HepG2 (cell line): ENCODE data around the gene C9orf50. TPM values are rescaled to one million over a fixed set of nuclear protein-coding genes. Genes with fewer than 3 reads are reported as not detected.

Experiments used
- ATAC-seq: fragments of 200-7000 bp; cut with Tn5 transposase; 3 replicates; pipeline ENCODE4 v1.9.1; 2020; ENCODE audit warnings: mild to moderate bottlenecking, moderate library complexity
- BruUV-seq: library from RNA; stranded (reverse); fragments of 400-500 nt; replicated peaks from 2 replicates; lab custom pipeline; 2021; lab: Mats Ljungman, UMichigan
- CTCF ChIA-PET: fragments of 300-600 bp; formaldehyde crosslinking; extraction: SDS; loops from one replicate; lab custom pipeline; 2021; ENCODE audit warnings: low total read pairs, inconsistent platforms, low intra/inter-chr PET ratio; lab: Yijun Ruan, JAX
- POLR2A ChIA-PET: fragments of 350-600 bp; sonication (Branson Sonifier 250); formaldehyde crosslinking; loops from one replicate; lab custom pipeline; 2020; ENCODE audit warnings: antibody characterized with exemption, inconsistent platforms; lab: Yijun Ruan, JAX
- DNase-seq: peaks from one replicate; pipeline ENCODE4 v3.0.0-alpha.2; 2015; ENCODE audit warnings: low spot score
- FAIRE-seq: peaks from 3 replicates; lab custom pipeline; 2011; peaks lifted over from hg19 to GRCh38; lab: Jason Lieb, UNC
- H2AFZ ChIP-seq: one replicate; pipeline ENCODE4 v1.6.1; 2011; ENCODE audit warnings: low read length, inconsistent platforms
- H3K27ac ChIP-seq: fragments of 300-600 bp; 3 replicates; pipeline ENCODE4 v1.8.0; 2011; ENCODE audit warnings: mixed run types, mild to moderate bottlenecking, mixed read lengths, low read length, inconsistent platforms; ENCODE audit not compliant: insufficient read depth; ENCODE audit errors: extremely low read length
- H3K27me3 ChIP-seq, 2 experiments: fragments of 200-600 bp in 1 of 2; 2 replicates in 1 of 2; 3 replicates in 1 of 2; pipeline versions ENCODE4 v1.6.0 to v1.8.0; 2011; ENCODE audit warnings: low read length in 2 of 2, mild to moderate bottlenecking in 2 of 2, moderate library complexity in 2 of 2, inconsistent platforms in 1 of 2; ENCODE audit not compliant: insufficient read depth in 2 of 2, control insufficient read depth in 1 of 2
- H3K36me3 ChIP-seq, 2 experiments: fragments of 200-600 bp in 1 of 2; replicated peaks in 1 of 2; 2 replicates in 1 of 2; 3 replicates in 1 of 2; pipeline versions ENCODE4 v1.5.1 to v1.8.0; 2011; ENCODE audit warnings: low read length in 2 of 2, inconsistent platforms in 1 of 2; ENCODE audit not compliant: insufficient read depth in 2 of 2, control insufficient read depth in 1 of 2
- H3K4me1 ChIP-seq: 2 replicates; pipeline ENCODE4 v1.5.1; 2012; ENCODE audit warnings: low read length, inconsistent platforms; ENCODE audit not compliant: insufficient read depth
- H3K4me2 ChIP-seq: 2 replicates; pipeline ENCODE4 v1.6.0; 2011; ENCODE audit warnings: low read depth, low read length, inconsistent platforms
- H3K4me3 ChIP-seq, 3 experiments: fragments of 200-600 bp in 1 of 3; sonication (generic), shearing (Covaris generic) in 1 of 3; replicated peaks in 1 of 3; 2 replicates each; pipeline ENCODE4 v1.5.1; 2011 to 2016; ENCODE audit warnings: low read length in 3 of 3, inconsistent platforms in 2 of 3, low read depth in 2 of 3, mild to moderate bottlenecking in 2 of 3, control low read depth in 1 of 3, mixed read lengths in 1 of 3; ENCODE audit not compliant: insufficient read depth in 1 of 3
- H3K79me2 ChIP-seq: one replicate; pipeline ENCODE4 v1.6.1; 2011; ENCODE audit warnings: low read length, inconsistent platforms; ENCODE audit not compliant: insufficient read depth
- H3K9ac ChIP-seq: 2 replicates; pipeline ENCODE4 v1.6.0; 2011; ENCODE audit warnings: mild to moderate bottlenecking, low read depth, low read length, inconsistent platforms; ENCODE audit not compliant: insufficient read depth
- H3K9me3 ChIP-seq: 2 replicates; pipeline ENCODE4 v1.5.1; 2012; ENCODE audit warnings: mild to moderate bottlenecking, low read length
- H4K20me1 ChIP-seq: 2 replicates; pipeline ENCODE4 v1.6.0; 2011; ENCODE audit warnings: inconsistent platforms, mild to moderate bottlenecking, low read length, moderate library complexity; ENCODE audit not compliant: insufficient read depth
- DNMT3B ChIP-seq: conservative IDR thresholded peaks from 2 replicates; pipeline ENCODE4 v1.6.1; 2016; ENCODE audit warnings: missing biosample characterization, control low read depth
- GFI1 ChIP-seq: sonication (generic); formaldehyde crosslinking; IDR thresholded peaks from 2 replicates; pipeline ENCODE4 v1.5.0; 2020; ENCODE audit warnings: missing genetic modification reagents, mild to moderate bottlenecking, borderline replicate concordance
- TBL1XR1 ChIP-seq: fragments of 150-350 bp; IDR thresholded peaks from 2 replicates; pipeline ENCODE4 v1.6.1; 2014; ENCODE audit warnings: borderline replicate concordance, low read length; ENCODE audit not compliant: partially characterized antibody
- ZNF567 ChIP-seq: sonication (generic); formaldehyde crosslinking; IDR thresholded peaks from 2 replicates; pipeline ENCODE4 v1.8.1; 2023; ENCODE audit warnings: mild to moderate bottlenecking, missing genetic modification reagents, borderline replicate concordance
- ZNF768 ChIP-seq: sonication (generic); formaldehyde crosslinking; IDR thresholded peaks from 2 replicates; pipeline ENCODE4 v1.4.0; 2020; ENCODE audit warnings: missing genetic modification reagents
- WGBS: methylation state at CpG from one replicate; pipeline ENCODE4 v1.1.6; 2017; ENCODE audit warnings: low lambda C conversion rate; 5-methylcytosine and 5-hydroxymethylcytosine counted together
- in situ Hi-C: cut with HindIII; loops from 2 replicates; pipeline ENCODE4 v1.10.0; 2017; ENCODE audit warnings: low pct_unique_long_range_greater_than_20kb; ENCODE audit not compliant: extremely low pct_ligation_motif_present
- intact Hi-C: fragments of 100-400 bp; cut with micrococcal nuclease; formaldehyde crosslinking; loops from one replicate; pipeline ENCODE4 v1.10.0; 2022; ENCODE audit not compliant: unreplicated experiment
- polyA plus RNA-seq, 8 experiments: library from polyadenylated mRNA; depleted of rRNA in 3 of 8; stranded (reverse) in 7 of 8; unstranded in 1 of 8; fragments of >200 nt; fragmentation: Illumina TruSeq in 4 of 8; extraction: Trizol in 4 of 8; gene quantifications; 2 replicates each; pipeline versions ENCODE4 v1.2.1 to v1.2.3, GENCODE V29; 2011 to 2016; ENCODE audit warnings: low read depth in 4 of 8, missing spikeins in 1 of 8, mixed read lengths in 1 of 8; ENCODE audit not compliant: insufficient read depth in 1 of 8
- total RNA-seq, 5 experiments: library from RNA; depleted of rRNA; stranded (reverse); fragments of >200 nt; fragmentation: Illumina TruSeq; extraction: Trizol; gene quantifications; 2 replicates each; pipeline ENCODE4 v1.2.3, GENCODE V29; 2016; ENCODE audit warnings: low read depth in 1 of 5
- TF ChIP-seq, protein P1 (sequence below): sonication (generic); formaldehyde crosslinking; IDR thresholded peaks from 2 replicates; pipeline ENCODE4 v1.8.1; 2022; ENCODE audit warnings: mild to moderate bottlenecking, missing genetic modification reagents

The C9orf50 gene
- total and polyA plus RNA-seq, 2 of the 13 experiments (the other 11 are each of a cell fraction or from before 2014, with no cell fraction given) = not detected

DNA sequence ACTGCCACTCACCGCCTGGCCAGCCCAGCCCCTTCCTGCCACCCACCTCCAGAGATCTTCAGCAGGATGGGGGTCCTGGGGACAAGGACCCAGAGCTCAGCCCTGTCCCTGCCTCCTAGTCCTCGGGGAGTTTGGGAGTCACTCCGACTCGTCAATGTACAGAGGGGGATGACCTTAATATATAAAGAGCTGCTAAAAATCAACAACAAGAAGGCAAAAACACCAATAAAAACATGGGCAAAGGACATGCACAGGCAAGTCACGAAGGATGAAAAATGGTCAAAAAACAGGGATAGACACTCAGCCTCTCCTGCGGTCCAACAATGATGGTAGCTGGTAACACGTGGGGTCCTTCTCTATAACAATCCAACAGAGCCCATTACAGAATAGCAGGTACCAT lies 25.8 kb upstream of the C9orf50 start (continued):
- TF ChIP-seq, protein P1, sequence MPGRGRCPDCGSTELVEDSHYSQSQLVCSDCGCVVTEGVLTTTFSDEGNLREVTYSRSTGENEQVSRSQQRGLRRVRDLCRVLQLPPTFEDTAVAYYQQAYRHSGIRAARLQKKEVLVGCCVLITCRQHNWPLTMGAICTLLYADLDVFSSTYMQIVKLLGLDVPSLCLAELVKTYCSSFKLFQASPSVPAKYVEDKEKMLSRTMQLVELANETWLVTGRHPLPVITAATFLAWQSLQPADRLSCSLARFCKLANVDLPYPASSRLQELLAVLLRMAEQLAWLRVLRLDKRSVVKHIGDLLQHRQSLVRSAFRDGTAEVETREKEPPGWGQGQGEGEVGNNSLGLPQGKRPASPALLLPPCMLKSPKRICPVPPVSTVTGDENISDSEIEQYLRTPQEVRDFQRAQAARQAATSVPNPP (CRISPR knock-in tag) = no peak
- TF ChIP-seq TBL1XR1 (no peak), DNMT3B (no peak), ZNF567 (CRISPR knock-in tag) (no peak)

DNA sequence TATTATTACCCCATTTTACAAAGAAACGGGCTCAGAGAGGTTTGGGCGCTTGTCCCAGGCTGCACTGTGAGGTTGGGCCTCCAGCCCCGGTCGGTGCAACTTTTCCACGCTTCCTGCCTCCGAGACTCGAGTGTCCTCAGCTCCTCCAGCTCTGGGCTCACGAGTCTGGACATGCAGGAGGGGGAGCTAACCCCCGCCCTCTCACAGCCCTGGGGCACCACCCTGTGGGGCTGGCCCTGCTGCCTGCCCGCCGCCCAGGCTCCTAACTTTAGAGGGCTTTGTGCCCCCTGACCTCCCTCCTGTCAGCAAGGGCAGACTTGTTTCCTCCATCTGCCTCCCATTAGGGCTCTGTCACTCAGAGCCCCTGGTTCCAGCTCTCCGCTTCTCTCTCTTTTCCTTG lies 25.4 kb upstream of the C9orf50 start:
- in situ Hi-C loops (loop anchor here (10.0 kb wide), 1 partner anchor 139 kb away; no protein-coding TSS in a partner anchor), intact Hi-C loops (no loop called here)
- ATAC-seq = no peak
- Histone ChIP-seq H3K4me1 (peaks cover 20% of the 10 kb centered on the region), H3K36me3 (no peaks in the 10 kb centered on the region), H2AFZ (no peak overlapping the region), H3K79me2 (peaks cover 4% of the 10 kb centered on the region), H3K4me2 (no peak overlapping the region), H4K20me1 (peaks cover 5% of the 10 kb centered on the region; the same call in 1 of the 2 replicates), H3K27me3 (peaks cover 10 to 46% of the 10 kb centered on the region in 2 experiments), H3K9ac (no peak overlapping the region), H3K27ac (no peak overlapping the region), H3K9me3 (no peaks in the 10 kb centered on the region), H3K4me3 (no peak overlapping the region)
- TF ChIP-seq ZNF768 (CRISPR knock-in tag) (peak; percentile 60; the same call in 1 of the 2 replicates), GFI1 (CRISPR knock-in tag) (no peak)
- 74% methylated on average over 2 of the region's 12 CpGs for whole genome bisulfite sequencing
- no peak for DNase-seq
- ChIA-PET POLR2A (no interaction called here), CTCF (no interaction called here)
- no peak for FAIRE-seq
- BruUV-seq = no TSS peak
